Activated naive CD4-positive, alpha-beta T cell treated with Interleukin-2 at 50 U/mL for 16 hours (primary cell): ENCODE results near the gene KTI12.
"Not testable (repeated sequence)": the region's sequence is repeated elsewhere in the genome, so short reads cannot be mapped to it uniquely, and the experiment has no call there.

Source experiments
- DNase-seq: peaks from one replicate; pipeline ENCODE4 v3.0.0-alpha.2; 2020

The KTI12 gene

GRCh38 chr1:52037402-52037814 lies 3.8 kb upstream of the KTI12 start:
- no peak for DNase-seq

DNA sequence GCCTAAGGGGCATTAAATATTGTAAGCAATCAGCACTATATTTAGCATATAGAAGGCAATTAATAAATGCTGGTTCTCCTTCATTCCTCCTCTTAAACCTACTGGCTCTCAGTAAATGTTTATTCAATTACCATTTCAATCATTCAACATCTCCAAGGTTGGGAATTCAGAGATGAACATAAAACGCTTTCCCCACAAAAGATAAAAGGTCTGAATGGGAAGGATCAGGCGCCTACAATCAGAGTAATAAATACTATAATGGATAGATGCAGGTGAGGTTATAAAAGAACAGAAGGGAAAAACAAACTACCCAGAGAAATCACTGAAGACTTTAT lies 407 bp upstream of the KTI12 start:
- DNase-seq = no peak

DNA sequence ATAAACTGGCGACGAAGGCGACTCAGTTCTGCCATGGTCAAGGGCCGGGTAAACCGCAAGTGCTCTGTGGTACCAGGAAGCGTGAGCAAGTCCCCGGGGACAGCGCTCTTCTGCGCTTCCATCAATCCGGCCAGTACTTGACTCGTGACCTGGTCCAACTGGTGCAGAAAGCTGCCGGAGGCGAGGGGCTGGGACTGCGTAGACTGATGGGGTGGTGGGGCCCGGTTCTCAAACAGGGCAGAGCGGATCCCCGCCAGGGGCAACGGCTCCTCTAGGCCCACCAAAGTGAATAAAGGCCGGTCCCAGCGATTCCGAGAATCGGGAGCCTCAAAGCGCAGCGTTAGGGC lies 852 bp downstream of the KTI12 start:
- peak; percentile 11 for DNase-seq

GRCh38 chr1:52032124-52032784 lies 1.4 kb downstream of the KTI12 start:
- DNase-seq = no peak

GRCh38 chr1:52028839-52029238 lies 4.8 kb downstream of the KTI12 start:
- not testable (repeated sequence) for DNase-seq

DNA sequence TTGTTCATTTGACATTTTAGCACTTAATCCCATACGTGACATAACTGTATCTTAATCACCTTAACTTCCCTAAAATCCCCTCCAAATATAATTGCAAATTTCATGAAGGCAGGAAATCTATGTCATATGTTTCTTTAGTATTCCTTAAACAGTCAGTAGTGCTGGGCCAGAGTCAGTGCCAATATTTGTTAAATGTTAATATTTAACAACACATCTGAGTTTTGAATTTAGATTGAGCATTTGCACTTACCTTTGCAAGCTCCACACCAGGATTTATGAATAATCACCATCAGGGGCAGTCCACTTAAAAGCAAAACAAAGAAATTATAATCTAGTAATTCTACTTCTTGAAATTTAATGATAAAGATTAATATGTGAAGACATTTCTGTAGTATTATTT lies 5.3 kb downstream of the KTI12 start:
- no peak for DNase-seq

DNA sequence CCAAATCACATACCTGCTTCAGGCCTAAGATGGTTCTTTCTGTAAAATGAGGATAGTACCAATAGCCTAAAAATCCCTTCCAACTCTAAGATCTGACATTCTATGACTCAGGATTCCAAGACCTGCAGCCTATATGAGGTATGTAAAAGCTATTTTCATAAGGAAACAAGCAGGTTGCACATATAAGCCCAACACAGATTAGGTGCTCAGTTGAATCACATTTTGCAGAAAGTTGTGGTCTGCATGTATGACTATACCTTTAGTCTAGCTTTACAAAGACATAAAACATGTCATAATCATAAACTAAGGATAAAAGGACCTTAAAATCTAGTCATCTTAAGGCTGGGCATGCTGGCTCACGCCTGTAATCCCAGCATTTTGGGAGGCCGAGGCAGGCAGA lies 7.3 kb downstream of the KTI12 start:
- no peak for DNase-seq

DNA sequence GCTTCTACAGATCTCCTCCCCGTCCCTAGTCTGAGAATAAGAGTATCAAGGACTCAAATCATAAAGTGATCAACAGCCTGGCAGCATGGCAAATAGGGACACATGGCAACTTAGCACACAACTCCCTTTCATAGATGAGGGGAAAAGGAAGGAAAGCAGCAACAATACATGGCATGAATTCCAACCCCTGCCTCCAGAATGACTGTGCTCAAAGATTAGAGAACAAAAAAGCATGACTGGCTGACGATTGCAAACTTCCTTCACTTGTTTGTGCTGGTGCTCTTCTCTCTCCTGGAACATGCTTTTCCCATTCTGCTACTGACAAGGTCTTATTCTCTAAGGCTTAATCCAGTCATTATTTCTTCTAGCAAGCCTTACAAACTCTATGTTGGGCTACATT lies 11.5 kb downstream of the KTI12 start:
- DNase-seq = no peak

- no peak for DNase-seq
Observed at GRCh38 chr1:52008071-52008809, 25.4 kb downstream of the KTI12 start.

GRCh38 chr1:52007215-52008002 lies 26.2 kb downstream of the KTI12 start:
- DNase-seq = no peak

- DNase-seq = not testable (repeated sequence)
Observed at GRCh38 chr1:52006081-52006553, 27.5 kb downstream of the KTI12 start.

- DNase-seq = not testable (repeated sequence)
Observed at GRCh38 chr1:52005548-52005947, 28.1 kb downstream of the KTI12 start.

- DNase-seq = no peak
Observed at GRCh38 chr1:52003877-52004276, 29.7 kb downstream of the KTI12 start.

- peak; percentile 24 for DNase-seq
Observed at GRCh38 chr1:52002038-52002917, 31.3 kb downstream of the KTI12 start.

DNA sequence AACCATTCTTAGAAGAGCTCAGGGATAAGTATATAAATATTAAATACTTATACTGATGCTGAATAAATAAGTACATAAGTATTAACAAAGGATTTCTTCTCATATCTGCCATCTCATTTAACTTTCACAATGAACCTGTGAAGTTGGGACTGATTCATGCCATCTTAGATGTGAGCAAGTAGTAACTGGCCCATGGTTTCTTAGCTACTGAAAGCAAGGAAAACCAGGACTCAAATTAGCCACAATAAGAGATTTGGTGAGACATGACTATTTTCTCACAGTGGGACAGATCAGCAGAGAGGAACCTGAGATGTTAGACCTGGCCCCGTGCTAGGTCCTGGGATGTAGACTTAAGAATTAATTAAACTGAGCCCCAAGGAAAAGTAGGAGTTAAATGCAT lies 34.9 kb downstream of the KTI12 start:
- DNase-seq = no peak

DNA sequence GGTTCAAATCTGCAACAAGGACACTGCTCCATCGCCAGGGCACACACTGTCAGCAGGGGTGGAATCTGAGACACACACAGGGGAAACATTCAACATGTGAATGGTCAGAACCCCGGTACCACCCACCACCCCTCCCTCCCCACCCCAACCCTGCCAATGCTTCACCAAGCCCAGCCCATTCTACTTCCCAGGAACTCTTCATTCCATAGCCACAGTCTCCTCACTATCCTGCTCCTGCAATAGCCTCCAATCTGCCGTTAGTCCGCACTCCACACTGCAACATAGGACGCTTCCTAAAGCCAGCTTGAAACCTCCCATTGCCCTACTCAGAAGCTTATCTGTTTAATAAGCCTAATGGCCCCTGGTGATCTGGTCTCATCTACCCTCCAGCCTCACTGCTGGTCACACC lies 35.6 kb downstream of the KTI12 start:
- DNase-seq = no peak

- peak; percentile 83 for DNase-seq
Observed at GRCh38 chr1:51990478-51990965, 43.1 kb downstream of the KTI12 start, which contains the start of gene RAB3B. Gene RAB3B (minus strand): TSS chr1:51990700. CDS start chr1:51977117, 13,583 bp downstream.

- no peak for DNase-seq
Observed at GRCh38 chr1:51989582-51990477, 43.8 kb downstream of the KTI12 start.

GRCh38 chr1:51988254-51988653 lies 45.4 kb downstream of the KTI12 start:
- no peak for DNase-seq

- DNase-seq = no peak
Observed at GRCh38 chr1:51986718-51987117, 46.9 kb downstream of the KTI12 start.

DNA sequence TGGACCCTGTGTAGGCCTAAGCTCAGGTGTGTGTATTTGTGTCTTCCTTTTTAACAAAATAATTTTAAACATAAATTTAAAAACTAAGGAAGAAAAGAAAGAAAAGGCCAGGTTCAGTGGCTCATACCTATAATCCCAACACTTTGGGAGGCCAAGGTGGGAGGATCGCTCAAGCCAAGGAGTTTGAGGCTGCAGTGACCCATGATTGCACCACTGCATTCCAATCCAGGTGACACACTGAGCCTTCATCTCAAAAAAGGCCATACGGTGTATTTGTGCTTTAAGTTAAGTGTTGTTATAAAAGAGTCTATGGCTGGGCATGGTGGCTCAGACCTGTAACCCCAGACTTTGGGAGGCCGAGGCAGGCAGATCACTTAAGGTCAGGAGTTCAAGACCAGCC lies 51.4 kb downstream of the KTI12 start:
- DNase-seq = no peak
